ENCODE measurements around the gene KLHL30. TPM values are rescaled to one million over a fixed set of nuclear protein-coding genes. Genes with fewer than 3 reads are reported as not detected.

Gene KLHL30
- total RNA-seq, 2 donors from 2014 or later = not detected

DNA sequence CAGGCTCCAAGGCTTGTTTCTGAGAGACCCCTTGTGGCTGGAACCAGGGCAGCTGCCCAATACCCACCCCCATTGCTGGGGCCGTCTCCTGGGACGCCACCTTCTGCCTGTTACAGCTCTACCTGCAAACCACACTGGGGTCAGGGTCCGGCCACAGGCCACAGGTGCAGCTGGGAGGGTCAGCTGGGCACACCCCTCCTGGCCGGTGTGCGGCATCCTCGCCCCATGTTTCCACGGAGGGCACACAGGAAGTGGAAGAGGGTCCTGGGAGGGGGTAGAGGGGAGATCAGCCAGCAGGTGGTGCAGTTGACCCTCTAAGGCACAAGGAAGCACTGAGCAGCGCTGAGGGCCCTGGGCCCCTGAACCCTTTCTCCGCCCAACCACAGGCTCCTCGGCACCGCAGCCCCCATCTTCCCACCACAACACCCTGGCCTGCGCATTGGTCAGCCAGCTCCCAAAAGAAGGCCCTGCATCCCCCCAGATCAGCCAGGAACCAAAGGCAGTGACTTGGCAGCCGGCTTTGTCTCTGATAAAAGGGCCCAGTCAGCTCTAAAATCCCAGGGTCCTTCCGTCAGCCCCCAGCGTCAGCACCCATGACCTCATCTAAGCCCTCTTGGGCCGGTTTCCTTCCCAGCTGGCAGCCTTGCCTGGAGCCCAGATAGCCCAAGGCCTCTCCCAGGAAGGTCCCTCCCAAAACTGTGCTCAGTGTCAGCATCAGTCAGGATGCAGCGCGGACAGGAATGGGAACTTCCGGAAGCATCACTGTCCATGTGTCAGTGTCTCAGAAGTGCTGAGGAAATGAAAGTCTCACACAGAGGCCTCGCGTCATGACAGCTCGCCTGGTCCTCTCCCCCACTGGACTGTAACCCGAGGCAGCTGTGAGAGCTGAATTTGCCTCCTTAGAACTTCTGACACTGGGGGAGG is 22.0 kb downstream of the KLHL30 start:
- Mint-ChIP-seq H3K27me3 (ENCODE audit: insufficient read depth) (peaks cover 70% of the 10 kb centered on the region), H3K4me1 (peaks cover 2% of the 10 kb centered on the region), H3K36me3 (ENCODE audit: low read depth) (no peaks in the 10 kb centered on the region), H3K9me3 (no peaks in the 10 kb centered on the region), H3K27ac (no peak overlapping the region), H3K4me3 (peak overlapping the region; percentile 49)
- H3K4me1 ChIP-seq (ENCODE audit: control insufficient read depth, insufficient read depth, low read length) = no peaks in the 10 kb centered on the region
- H3K27ac ChIP-seq (ENCODE audit: low read depth, low read length) = no peak overlapping the region
- WGBS, 2 experiments (ENCODE audit: insufficient coverage in 1 of 2, insufficient read length in 1 of 2) = 81 to 86% methylated on average over 14 to 23 of the region's 23 CpGs
- H3K27me3 ChIP-seq (ENCODE audit: control insufficient read depth, insufficient read depth, low read length, poor library complexity, severe bottlenecking) = peaks cover 64% of the 10 kb centered on the region
- H3K9me3 ChIP-seq (ENCODE audit: control insufficient read depth, low read length) = no peaks in the 10 kb centered on the region
- H3K36me3 ChIP-seq (ENCODE audit: control insufficient read depth, insufficient read depth, low read length) = no peaks in the 10 kb centered on the region
- TF ChIP-seq, protein P1, sequence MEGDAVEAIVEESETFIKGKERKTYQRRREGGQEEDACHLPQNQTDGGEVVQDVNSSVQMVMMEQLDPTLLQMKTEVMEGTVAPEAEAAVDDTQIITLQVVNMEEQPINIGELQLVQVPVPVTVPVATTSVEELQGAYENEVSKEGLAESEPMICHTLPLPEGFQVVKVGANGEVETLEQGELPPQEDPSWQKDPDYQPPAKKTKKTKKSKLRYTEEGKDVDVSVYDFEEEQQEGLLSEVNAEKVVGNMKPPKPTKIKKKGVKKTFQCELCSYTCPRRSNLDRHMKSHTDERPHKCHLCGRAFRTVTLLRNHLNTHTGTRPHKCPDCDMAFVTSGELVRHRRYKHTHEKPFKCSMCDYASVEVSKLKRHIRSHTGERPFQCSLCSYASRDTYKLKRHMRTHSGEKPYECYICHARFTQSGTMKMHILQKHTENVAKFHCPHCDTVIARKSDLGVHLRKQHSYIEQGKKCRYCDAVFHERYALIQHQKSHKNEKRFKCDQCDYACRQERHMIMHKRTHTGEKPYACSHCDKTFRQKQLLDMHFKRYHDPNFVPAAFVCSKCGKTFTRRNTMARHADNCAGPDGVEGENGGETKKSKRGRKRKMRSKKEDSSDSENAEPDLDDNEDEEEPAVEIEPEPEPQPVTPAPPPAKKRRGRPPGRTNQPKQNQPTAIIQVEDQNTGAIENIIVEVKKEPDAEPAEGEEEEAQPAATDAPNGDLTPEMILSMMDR (conservative IDR thresholded peaks at IDR 0.05) = peak; percentile 73
- H3K9ac ChIP-seq (ENCODE audit: extremely low read depth, low read length, poor library complexity, severe bottlenecking) = no peak overlapping the region
- DNase-seq = peak; percentile 83
- no peak overlapping the region for H3K4me3 ChIP-seq (ENCODE audit: low read length)

DNA sequence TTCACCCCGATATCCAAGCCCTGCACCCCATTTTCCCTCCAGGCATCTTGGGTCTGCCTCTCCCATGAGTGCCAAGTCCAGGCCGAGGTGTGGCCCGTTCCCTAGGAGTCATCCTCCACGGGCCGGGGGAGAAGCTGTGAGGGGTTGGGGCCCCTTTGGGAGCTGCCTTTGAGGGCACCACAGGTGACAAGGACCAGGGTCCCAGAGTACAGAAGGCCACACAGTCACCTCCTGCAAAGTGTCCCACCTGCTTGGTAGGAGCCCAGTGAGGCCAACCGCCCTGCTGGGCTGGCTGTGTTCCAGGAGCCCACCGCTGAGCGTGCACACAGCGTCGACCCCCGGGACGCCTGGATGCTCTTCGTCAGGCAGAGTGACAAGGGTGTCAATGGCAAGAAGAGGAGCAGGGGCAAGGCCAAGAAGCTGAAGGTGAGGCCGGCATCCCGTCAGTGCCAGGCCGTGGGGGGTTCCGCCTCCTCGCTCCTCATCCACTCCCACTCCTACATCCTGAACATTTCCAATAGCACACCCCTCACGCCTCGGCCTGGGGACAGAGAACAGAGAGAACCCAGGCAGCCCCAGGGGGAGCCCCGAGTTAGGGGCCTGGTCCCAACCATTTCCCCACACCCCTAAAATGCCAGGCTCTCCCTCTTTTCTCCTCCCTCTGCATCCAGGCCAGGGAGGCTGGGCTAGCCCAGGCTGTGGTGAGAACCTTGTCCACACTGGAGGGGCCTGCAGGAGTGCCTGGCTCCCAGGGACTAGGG is 23.0 kb downstream of the KLHL30 start:
- peaks cover 68% of the 10 kb centered on the region for H3K27me3 ChIP-seq (ENCODE audit: control insufficient read depth, insufficient read depth, low read length, poor library complexity, severe bottlenecking)
- no peak overlapping the region for H3K4me3 Mint-ChIP-seq
- no peaks in the 10 kb centered on the region for H3K9me3 Mint-ChIP-seq
- 83 to 90% methylated on average over 11 to 21 of the region's 21 CpGs for WGBS, 2 experiments (ENCODE audit: insufficient coverage in 1 of 2, insufficient read length in 1 of 2)
- no peak overlapping the region for H3K27ac Mint-ChIP-seq
- no peaks in the 10 kb centered on the region for H3K9me3 ChIP-seq (ENCODE audit: control insufficient read depth, low read length)
- peak; percentile 30 for DNase-seq
- peaks cover 2% of the 10 kb centered on the region for H3K4me1 Mint-ChIP-seq
- TF ChIP-seq, protein P1 (conservative IDR thresholded peaks at IDR 0.05) = no peak
- H3K4me1 ChIP-seq (ENCODE audit: control insufficient read depth, insufficient read depth, low read length) = no peaks in the 10 kb centered on the region
- no peak overlapping the region for H3K9ac ChIP-seq (ENCODE audit: extremely low read depth, low read length, poor library complexity, severe bottlenecking)
- H3K27ac ChIP-seq (ENCODE audit: low read depth, low read length) = no peak overlapping the region
- H3K36me3 Mint-ChIP-seq (ENCODE audit: low read depth) = no peaks in the 10 kb centered on the region
- no peak overlapping the region for H3K4me3 ChIP-seq (ENCODE audit: low read length)
- peaks cover 72% of the 10 kb centered on the region for H3K27me3 Mint-ChIP-seq (ENCODE audit: insufficient read depth)
- H3K36me3 ChIP-seq (ENCODE audit: control insufficient read depth, insufficient read depth, low read length) = no peaks in the 10 kb centered on the region

DNA sequence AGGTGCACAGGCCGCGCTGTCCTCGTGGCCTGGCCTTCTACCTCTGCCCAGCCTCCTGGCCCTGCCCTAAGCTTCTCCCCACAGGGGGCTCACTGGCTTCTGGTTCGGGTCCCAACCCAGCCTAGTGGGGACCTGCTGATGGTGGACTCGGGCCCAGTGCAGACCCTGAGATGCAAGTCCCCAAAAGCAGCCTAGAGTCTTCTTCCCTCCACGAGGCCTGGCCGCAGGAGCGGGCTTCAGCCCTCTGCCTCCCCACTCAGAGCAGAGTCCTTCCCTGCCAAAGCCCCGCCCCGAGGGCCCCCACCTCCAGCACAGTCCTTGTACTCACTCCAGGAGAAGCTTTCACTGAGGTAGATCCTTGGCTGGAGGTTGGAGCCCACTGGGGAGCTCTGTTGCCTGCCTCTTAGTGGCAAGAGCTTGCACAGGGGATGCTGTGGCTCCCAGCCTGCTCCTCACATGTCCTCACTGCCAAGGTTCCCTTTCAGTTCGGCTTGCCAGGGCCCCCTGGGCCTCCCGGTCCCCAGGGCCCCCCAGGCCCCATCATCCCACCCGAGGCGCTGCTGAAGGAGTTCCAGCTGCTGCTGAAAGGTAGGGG is 23.9 kb downstream of the KLHL30 start:
- WGBS, 2 experiments (ENCODE audit: insufficient coverage in 1 of 2, insufficient read length in 1 of 2) = 91 to 100% methylated on average over 4 to 14 of the region's 14 CpGs
- Histone ChIP-seq H3K9ac (ENCODE audit: extremely low read depth, low read length, poor library complexity, severe bottlenecking) (no peak overlapping the region), H3K4me3 (ENCODE audit: low read length) (no peak overlapping the region), H3K4me1 (ENCODE audit: control insufficient read depth, insufficient read depth, low read length) (no peaks in the 10 kb centered on the region), H3K36me3 (ENCODE audit: control insufficient read depth, insufficient read depth, low read length) (no peaks in the 10 kb centered on the region), H3K27ac (ENCODE audit: low read depth, low read length) (no peak overlapping the region), H3K9me3 (ENCODE audit: control insufficient read depth, low read length) (no peaks in the 10 kb centered on the region), H3K27me3 (ENCODE audit: control insufficient read depth, insufficient read depth, low read length, poor library complexity, severe bottlenecking) (peaks cover 68% of the 10 kb centered on the region)
- no peaks in the 10 kb centered on the region for H3K36me3 Mint-ChIP-seq (ENCODE audit: low read depth)
- peaks cover 2% of the 10 kb centered on the region for H3K4me1 Mint-ChIP-seq
- peak; percentile 43 for DNase-seq
- H3K9me3 Mint-ChIP-seq = no peaks in the 10 kb centered on the region
- peaks cover 68% of the 10 kb centered on the region for H3K27me3 Mint-ChIP-seq (ENCODE audit: insufficient read depth)
- H3K4me3 Mint-ChIP-seq = no peak overlapping the region
- TF ChIP-seq, protein P1 (conservative IDR thresholded peaks at IDR 0.05) = no peak
- H3K27ac Mint-ChIP-seq = no peak overlapping the region

All from endodermal cell (in vitro differentiated cells).